ENCODE measurements around the gene GALNT16.

Gene GALNT16

GRCh38 chr14:69321601-69322330 is 61.8 kb downstream of the GALNT16 start:
- peak; percentile 13 for DNase-seq (ENCODE audit: low read depth)
- H3K4me3 ChIP-seq (replicated peaks; ENCODE audit: low read depth, low read length): no peak overlapping the region
- TF ChIP-seq CTCF (IDR thresholded peaks at IDR 0.05; ENCODE audit: low read length, missing control alignments): no peak

- TF ChIP-seq CTCF (IDR thresholded peaks at IDR 0.05; ENCODE audit: low read length, missing control alignments): no peak
Measured at GRCh38 chr14:69323266-69323998, 63.5 kb downstream of the GALNT16 start.

GRCh38 chr14:69323999-69324282 is 64.0 kb downstream of the GALNT16 start:
- no peak for DNase-seq (ENCODE audit: low read depth)
- TF ChIP-seq CTCF (IDR thresholded peaks at IDR 0.05; ENCODE audit: low read length, missing control alignments): no peak
- no peak overlapping the region for H3K4me3 ChIP-seq (replicated peaks; ENCODE audit: low read depth, low read length)

More at GRCh38 chr14:69323266-69323998, 63.5 kb downstream of the GALNT16 start:
- no peak for DNase-seq (ENCODE audit: low read depth)
- H3K4me3 ChIP-seq (replicated peaks; ENCODE audit: low read depth, low read length): no peak overlapping the region

GRCh38 chr14:69324341-69324931 is 64.5 kb downstream of the GALNT16 start:
- TF ChIP-seq CTCF (IDR thresholded peaks at IDR 0.05; ENCODE audit: low read length, missing control alignments): no peak

GRCh38 chr14:69325086-69325485 is 65.1 kb downstream of the GALNT16 start:
- no peak overlapping the region for H3K4me3 ChIP-seq (replicated peaks; ENCODE audit: low read depth, low read length)
- TF ChIP-seq CTCF (IDR thresholded peaks at IDR 0.05; ENCODE audit: low read length, missing control alignments): no peak
- DNase-seq (ENCODE audit: low read depth): no peak

More at GRCh38 chr14:69324341-69324931, 64.5 kb downstream of the GALNT16 start:
- no peak overlapping the region for H3K4me3 ChIP-seq (replicated peaks; ENCODE audit: low read depth, low read length)
- DNase-seq (ENCODE audit: low read depth): no peak

GRCh38 chr14:69325646-69326265 is 65.8 kb downstream of the GALNT16 start:
- peak; percentile 21 for TF ChIP-seq CTCF (IDR thresholded peaks at IDR 0.05; ENCODE audit: low read length, missing control alignments)
- no peak overlapping the region for H3K4me3 ChIP-seq (replicated peaks; ENCODE audit: low read depth, low read length)
- DNase-seq (ENCODE audit: low read depth): no peak

Measured in fibroblast of pulmonary artery (primary cell).